HCT116 (cell line): ENCODE results near the gene NCBP2. TPM values are rescaled to one million over a fixed set of nuclear protein-coding genes. Genes with fewer than 3 reads are reported as not detected.

Experiments used
- ATAC-seq: fragments of 200-7000 bp; cut with Tn5 transposase; 2 replicates; pipeline ENCODE4 v1.9.1; 2020; ENCODE audit warnings: mild to moderate bottlenecking, moderate library complexity
- BruUV-seq: library from RNA; stranded (reverse); fragments of 400-500 nt; replicated peaks from 2 replicates; lab custom pipeline; 2021; lab: Mats Ljungman, UMichigan
- CTCF ChIA-PET: fragments of 300-600 bp; sonication (Branson Sonifier 250); formaldehyde crosslinking; loops from one replicate; lab custom pipeline; 2021; ENCODE audit warnings: antibody characterized with exemption; lab: Charles Lee
- POLR2A ChIA-PET: fragments of 300-600, 350-600 bp; sonication (Branson Sonifier 250); formaldehyde crosslinking; loops from one replicate; lab custom pipeline; 2021; ENCODE audit warnings: antibody characterized with exemption; lab: Charles Lee
- RAD21 ChIA-PET, 2 experiments: fragments of 300-600 bp; sonication (Branson Sonifier 250); formaldehyde crosslinking; loops; one replicate each; lab custom pipeline; 2023; ENCODE audit warnings: low total read pairs in 2 of 2; ENCODE audit not compliant: uncharacterized antibody in 2 of 2, unreplicated experiment in 2 of 2, low non-redundant PET in 1 of 2; lab: Charles Lee
- DNase-seq: peaks from one replicate; pipeline ENCODE4 v3.0.0-alpha.2; 2010; ENCODE audit warnings: low read depth, low spot score
- H2AFZ ChIP-seq: fragments of 200-600 bp; shearing (Covaris generic), sonication (generic); 2 replicates; pipeline ENCODE4 v1.6.1; 2017; ENCODE audit warnings: low read depth, mixed run types, mixed read lengths, antibody characterized with exemption, low read length; ENCODE audit not compliant: poor library complexity, severe bottlenecking
- H3K27ac ChIP-seq: 2 replicates; pipeline ENCODE4 v1.5.1; 2012; ENCODE audit warnings: low read depth, low read length
- H3K27me3 ChIP-seq: fragments of 200-600 bp; sonication (generic); 2 replicates; pipeline ENCODE4 v1.6.1; 2016; ENCODE audit warnings: mixed run types, low read length, mixed read lengths; ENCODE audit not compliant: insufficient read depth
- H3K36me3 ChIP-seq, 2 experiments: fragments of 200-500 bp in 1 of 2; fragments of 200-600 bp in 1 of 2; sonication (Bioruptor generic) in 1 of 2; sonication (generic) in 1 of 2; 2 replicates each; pipeline versions ENCODE4 v1.5.1 to v1.6.1; 2014 to 2016; ENCODE audit warnings: low read length in 2 of 2, inconsistent platforms in 1 of 2, mixed read lengths in 1 of 2, mixed run types in 1 of 2; ENCODE audit not compliant: insufficient read depth in 2 of 2, control insufficient read depth in 1 of 2
- H3K4me1 ChIP-seq, 2 experiments: fragments of 200-600 bp in 1 of 2; sonication (generic) in 1 of 2; 2 replicates each; pipeline versions ENCODE4 v1.5.1 to v1.6.1; 2012 to 2017; ENCODE audit warnings: low read length in 2 of 2, inconsistent platforms in 1 of 2, mild to moderate bottlenecking in 1 of 2, mixed read lengths in 1 of 2, mixed run types in 1 of 2, moderate library complexity in 1 of 2; ENCODE audit not compliant: insufficient read depth in 2 of 2, control insufficient read depth in 1 of 2
- H3K4me2 ChIP-seq: fragments of 200-600 bp; sonication (generic); 2 replicates; pipeline ENCODE4 v1.6.1; 2017; ENCODE audit warnings: mixed run types, low read length, mixed read lengths
- H3K4me3 ChIP-seq, 2 experiments: fragments of 200-600 bp in 1 of 2; sonication (generic) in 1 of 2; replicated peaks in 1 of 2; 2 replicates each; pipeline ENCODE4 v1.5.1; 2011 to 2016; ENCODE audit warnings: low read length in 2 of 2, control low read depth in 1 of 2, low read depth in 1 of 2, mild to moderate bottlenecking in 1 of 2, mixed read lengths in 1 of 2, mixed run types in 1 of 2
- H3K79me2 ChIP-seq: fragments of 200-600 bp; sonication (generic); 2 replicates; pipeline ENCODE4 v1.6.1; 2017; ENCODE audit warnings: mild to moderate bottlenecking, mixed run types, low read length, moderate library complexity, mixed read lengths; ENCODE audit not compliant: insufficient read depth
- H3K9ac ChIP-seq: fragments of 200-600 bp; sonication (generic); 2 replicates; pipeline ENCODE4 v1.6.1; 2016; ENCODE audit warnings: low read length, mixed read lengths
- H3K9me2 ChIP-seq: fragments of 200-600 bp; sonication (generic), shearing (Covaris generic); 2 replicates; pipeline ENCODE4 v1.6.1; 2017; ENCODE audit warnings: mixed run types, mild to moderate bottlenecking, moderate library complexity; ENCODE audit not compliant: insufficient read depth
- H3K9me3 ChIP-seq, 2 experiments: fragments of 200-500 bp in 1 of 2; fragments of 200-600 bp in 1 of 2; sonication (Bioruptor generic) in 1 of 2; sonication (generic) in 1 of 2; 2 replicates each; pipeline ENCODE4 v1.6.1; 2014 to 2017; ENCODE audit warnings: low read length in 2 of 2, mixed read lengths in 2 of 2, inconsistent platforms in 1 of 2, low read depth in 1 of 2, mild to moderate bottlenecking in 1 of 2, mixed run types in 1 of 2, moderate library complexity in 1 of 2; ENCODE audit not compliant: control insufficient read depth in 1 of 2, insufficient read depth in 1 of 2
- H4K20me1 ChIP-seq: fragments of 200-600 bp; sonication (generic), shearing (Covaris generic); 2 replicates; pipeline ENCODE4 v1.6.1; 2017; ENCODE audit warnings: mixed run types, mild to moderate bottlenecking, moderate library complexity; ENCODE audit not compliant: insufficient read depth
- CBX3 ChIP-seq: IDR thresholded peaks from 2 replicates; pipeline ENCODE4 v1.6.1; 2012; ENCODE audit warnings: low read depth
- CEBPB ChIP-seq: IDR thresholded peaks from 2 replicates; pipeline ENCODE4 v1.6.1; 2012; ENCODE audit warnings: low read depth
- EGR1 ChIP-seq: IDR thresholded peaks from 2 replicates; pipeline ENCODE4 v1.6.1; 2012; ENCODE audit warnings: low read depth
- FOSL1 ChIP-seq: IDR thresholded peaks from 2 replicates; pipeline ENCODE4 v1.6.1; 2012; ENCODE audit warnings: low read depth
- JUND ChIP-seq: IDR thresholded peaks from 2 replicates; pipeline ENCODE4 v1.6.1; 2012
- POLR2AphosphoS5 ChIP-seq: IDR thresholded peaks from 2 replicates; pipeline ENCODE4 v1.6.1; 2011; ENCODE audit warnings: mild to moderate bottlenecking, low read depth, low read length, moderate library complexity
- RAD21 ChIP-seq: IDR thresholded peaks from 2 replicates; pipeline ENCODE4 v1.6.1; 2012; ENCODE audit warnings: low read depth, mild to moderate bottlenecking
- SIN3A ChIP-seq: IDR thresholded peaks from 2 replicates; pipeline ENCODE4 v1.6.1; 2012; ENCODE audit warnings: low read depth
- TCF7L2 ChIP-seq: IDR thresholded peaks from 2 replicates; pipeline ENCODE4 v1.7.0; 2011; ENCODE audit warnings: borderline replicate concordance, inconsistent platforms; ENCODE audit not compliant: insufficient read depth, insufficient read length; ENCODE audit errors: extremely low read depth
- ZFX ChIP-seq: fragments of 450-650 bp; IDR thresholded peaks from 2 replicates; pipeline ENCODE4 v1.6.1; 2017
- intact Hi-C: fragments of 100-400 bp; cut with micrococcal nuclease; formaldehyde crosslinking; loops from 2 replicates; pipeline ENCODE4 v1.10.0; 2022
- total RNA-seq: library from RNA; stranded (reverse); gene quantifications from one replicate; pipeline ENCODE4 v1.2.1, GENCODE V29; 2021; ENCODE audit not compliant: unreplicated experiment
- TF ChIP-seq, protein P1 (sequence below), 3 experiments: fragments of 200-600 bp in 1 of 3; sonication (generic) in 1 of 3; IDR thresholded peaks in 2 of 3; conservative IDR thresholded peaks in 1 of 3; 2 replicates each; pipeline ENCODE4 v1.5.1; 2012 to 2017; ENCODE audit warnings: low read depth in 2 of 3, low read length in 2 of 3, antibody characterized with exemption in 1 of 3, borderline replicate concordance in 1 of 3, control low read depth in 1 of 3, mild to moderate bottlenecking in 1 of 3, mixed read lengths in 1 of 3, mixed run types in 1 of 3, moderate library complexity in 1 of 3; ENCODE audit not compliant: insufficient read depth in 1 of 3
- TF ChIP-seq, protein P2 (sequence below): IDR thresholded peaks from 2 replicates; pipeline ENCODE4 v1.6.1; 2012
- TF ChIP-seq, protein P3 (sequence below): IDR thresholded peaks from 2 replicates; pipeline ENCODE4 v1.6.1; 2011; ENCODE audit warnings: mild to moderate bottlenecking, low read length, moderate library complexity; ENCODE audit not compliant: insufficient replicate concordance; ENCODE audit errors: extremely low read depth
- TF ChIP-seq, protein P4 (sequence below): IDR thresholded peaks from 2 replicates; pipeline ENCODE4 v1.6.1; 2012; ENCODE audit warnings: low read depth

NCBP2 gene
- total RNA-seq, 1 experiment from 2014 or later: 82.4 TPM

DNA sequence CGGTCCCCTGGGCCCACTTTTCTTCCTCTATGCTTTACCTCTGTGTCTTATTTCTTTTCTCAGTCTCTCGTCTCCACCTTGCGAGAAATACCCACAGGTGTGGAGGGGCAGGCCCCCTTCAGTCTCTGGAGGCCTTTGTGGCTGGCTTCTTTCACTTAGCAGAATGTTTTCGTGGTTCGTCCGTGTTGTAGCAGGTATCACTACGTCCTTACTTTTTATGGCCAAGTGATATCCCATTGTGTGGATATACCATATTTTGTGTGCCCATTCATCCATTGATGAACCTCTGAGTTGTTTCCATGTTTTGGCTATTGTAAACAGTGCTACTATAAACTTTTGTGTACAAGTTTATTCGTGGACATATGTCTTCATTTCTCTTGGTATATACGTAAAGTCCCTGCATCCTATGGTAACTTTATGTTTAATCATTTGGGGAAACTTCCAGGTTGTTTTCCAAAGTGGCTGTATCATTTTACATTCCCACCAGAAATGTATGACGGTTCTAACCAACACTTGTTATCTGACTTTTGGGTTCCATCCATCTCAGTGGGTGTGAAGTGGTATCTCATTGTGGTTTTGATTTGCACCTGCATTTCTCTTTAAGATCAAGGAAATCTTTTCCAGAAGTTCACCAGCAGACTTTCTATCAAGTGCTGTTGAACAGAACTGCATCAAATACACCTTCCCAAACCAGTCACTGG is 20.8 kb upstream of the NCBP2 start:
- Histone ChIP-seq H3K27me3 (no peaks in the 10 kb centered on the region), H3K4me2 (no peak overlapping the region), H3K79me2 (no peaks in the 10 kb centered on the region), H3K36me3 (no peaks in the 10 kb centered on the region), H4K20me1 (no peaks in the 10 kb centered on the region), H3K9me3 (no peaks in the 10 kb centered on the region), H3K27ac (no peak overlapping the region), H3K4me3 (no peak overlapping the region), H3K9me2 (no peaks in the 10 kb centered on the region), H3K9ac (no peak overlapping the region), H3K4me1 (peaks cover 0 to 2% of the 10 kb centered on the region in 2 experiments; a peak in 1 of 4 replicates), H2AFZ (no peak overlapping the region)
- ATAC-seq (no peak), DNase-seq (no peak)
- TF ChIP-seq, protein P1, sequence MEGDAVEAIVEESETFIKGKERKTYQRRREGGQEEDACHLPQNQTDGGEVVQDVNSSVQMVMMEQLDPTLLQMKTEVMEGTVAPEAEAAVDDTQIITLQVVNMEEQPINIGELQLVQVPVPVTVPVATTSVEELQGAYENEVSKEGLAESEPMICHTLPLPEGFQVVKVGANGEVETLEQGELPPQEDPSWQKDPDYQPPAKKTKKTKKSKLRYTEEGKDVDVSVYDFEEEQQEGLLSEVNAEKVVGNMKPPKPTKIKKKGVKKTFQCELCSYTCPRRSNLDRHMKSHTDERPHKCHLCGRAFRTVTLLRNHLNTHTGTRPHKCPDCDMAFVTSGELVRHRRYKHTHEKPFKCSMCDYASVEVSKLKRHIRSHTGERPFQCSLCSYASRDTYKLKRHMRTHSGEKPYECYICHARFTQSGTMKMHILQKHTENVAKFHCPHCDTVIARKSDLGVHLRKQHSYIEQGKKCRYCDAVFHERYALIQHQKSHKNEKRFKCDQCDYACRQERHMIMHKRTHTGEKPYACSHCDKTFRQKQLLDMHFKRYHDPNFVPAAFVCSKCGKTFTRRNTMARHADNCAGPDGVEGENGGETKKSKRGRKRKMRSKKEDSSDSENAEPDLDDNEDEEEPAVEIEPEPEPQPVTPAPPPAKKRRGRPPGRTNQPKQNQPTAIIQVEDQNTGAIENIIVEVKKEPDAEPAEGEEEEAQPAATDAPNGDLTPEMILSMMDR (IDR thresholded peaks at IDR 0.05 in 2 of 3, conservative IDR thresholded peaks at IDR 0.05 in 1 of 3; ENCODE audit: borderline replicate concordance in 1 of 3, insufficient read depth in 1 of 3, low read depth in 2 of 3, low read length in 2 of 3): no peak
- TF ChIP-seq POLR2AphosphoS5 (no peak), JUND (no peak), EGR1 (no peak), SIN3A (no peak), TCF7L2 (no peak), ZFX (no peak), RAD21 (no peak), CEBPB (no peak), FOSL1 (no peak), CBX3 (no peak)
- TF ChIP-seq, protein P2, sequence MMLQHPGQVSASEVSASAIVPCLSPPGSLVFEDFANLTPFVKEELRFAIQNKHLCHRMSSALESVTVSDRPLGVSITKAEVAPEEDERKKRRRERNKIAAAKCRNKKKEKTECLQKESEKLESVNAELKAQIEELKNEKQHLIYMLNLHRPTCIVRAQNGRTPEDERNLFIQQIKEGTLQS: no peak
- TF ChIP-seq, protein P3, sequence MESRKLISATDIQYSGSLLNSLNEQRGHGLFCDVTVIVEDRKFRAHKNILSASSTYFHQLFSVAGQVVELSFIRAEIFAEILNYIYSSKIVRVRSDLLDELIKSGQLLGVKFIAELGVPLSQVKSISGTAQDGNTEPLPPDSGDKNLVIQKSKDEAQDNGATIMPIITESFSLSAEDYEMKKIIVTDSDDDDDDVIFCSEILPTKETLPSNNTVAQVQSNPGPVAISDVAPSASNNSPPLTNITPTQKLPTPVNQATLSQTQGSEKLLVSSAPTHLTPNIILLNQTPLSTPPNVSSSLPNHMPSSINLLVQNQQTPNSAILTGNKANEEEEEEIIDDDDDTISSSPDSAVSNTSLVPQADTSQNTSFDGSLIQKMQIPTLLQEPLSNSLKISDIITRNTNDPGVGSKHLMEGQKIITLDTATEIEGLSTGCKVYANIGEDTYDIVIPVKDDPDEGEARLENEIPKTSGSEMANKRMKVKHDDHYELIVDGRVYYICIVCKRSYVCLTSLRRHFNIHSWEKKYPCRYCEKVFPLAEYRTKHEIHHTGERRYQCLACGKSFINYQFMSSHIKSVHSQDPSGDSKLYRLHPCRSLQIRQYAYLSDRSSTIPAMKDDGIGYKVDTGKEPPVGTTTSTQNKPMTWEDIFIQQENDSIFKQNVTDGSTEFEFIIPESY: no peak
- TF ChIP-seq, protein P4, sequence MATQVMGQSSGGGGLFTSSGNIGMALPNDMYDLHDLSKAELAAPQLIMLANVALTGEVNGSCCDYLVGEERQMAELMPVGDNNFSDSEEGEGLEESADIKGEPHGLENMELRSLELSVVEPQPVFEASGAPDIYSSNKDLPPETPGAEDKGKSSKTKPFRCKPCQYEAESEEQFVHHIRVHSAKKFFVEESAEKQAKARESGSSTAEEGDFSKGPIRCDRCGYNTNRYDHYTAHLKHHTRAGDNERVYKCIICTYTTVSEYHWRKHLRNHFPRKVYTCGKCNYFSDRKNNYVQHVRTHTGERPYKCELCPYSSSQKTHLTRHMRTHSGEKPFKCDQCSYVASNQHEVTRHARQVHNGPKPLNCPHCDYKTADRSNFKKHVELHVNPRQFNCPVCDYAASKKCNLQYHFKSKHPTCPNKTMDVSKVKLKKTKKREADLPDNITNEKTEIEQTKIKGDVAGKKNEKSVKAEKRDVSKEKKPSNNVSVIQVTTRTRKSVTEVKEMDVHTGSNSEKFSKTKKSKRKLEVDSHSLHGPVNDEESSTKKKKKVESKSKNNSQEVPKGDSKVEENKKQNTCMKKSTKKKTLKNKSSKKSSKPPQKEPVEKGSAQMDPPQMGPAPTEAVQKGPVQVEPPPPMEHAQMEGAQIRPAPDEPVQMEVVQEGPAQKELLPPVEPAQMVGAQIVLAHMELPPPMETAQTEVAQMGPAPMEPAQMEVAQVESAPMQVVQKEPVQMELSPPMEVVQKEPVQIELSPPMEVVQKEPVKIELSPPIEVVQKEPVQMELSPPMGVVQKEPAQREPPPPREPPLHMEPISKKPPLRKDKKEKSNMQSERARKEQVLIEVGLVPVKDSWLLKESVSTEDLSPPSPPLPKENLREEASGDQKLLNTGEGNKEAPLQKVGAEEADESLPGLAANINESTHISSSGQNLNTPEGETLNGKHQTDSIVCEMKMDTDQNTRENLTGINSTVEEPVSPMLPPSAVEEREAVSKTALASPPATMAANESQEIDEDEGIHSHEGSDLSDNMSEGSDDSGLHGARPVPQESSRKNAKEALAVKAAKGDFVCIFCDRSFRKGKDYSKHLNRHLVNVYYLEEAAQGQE: no peak
- BruUV-seq: no TSS peak
- intact Hi-C loops: no loop called here
- ChIA-PET CTCF (no interaction called here), POLR2A (no interaction called here), RAD21 (no interaction called here)
